HG02884 (cell line): Measurements from ENCODE around the gene NDE1.
"Not testable (repeated sequence)": the region's sequence is repeated elsewhere in the genome, so short reads cannot be mapped to it uniquely, and the experiment has no call there.

Experiments
- ATAC-seq: cut with Tn5 transposase; IDR thresholded peaks from one replicate; pipeline ENCODE4 v1.9.1; 2021; ENCODE audit warnings: mild to moderate bottlenecking, moderate library complexity; ENCODE audit not compliant: unreplicated experiment

Gene NDE1

DNA sequence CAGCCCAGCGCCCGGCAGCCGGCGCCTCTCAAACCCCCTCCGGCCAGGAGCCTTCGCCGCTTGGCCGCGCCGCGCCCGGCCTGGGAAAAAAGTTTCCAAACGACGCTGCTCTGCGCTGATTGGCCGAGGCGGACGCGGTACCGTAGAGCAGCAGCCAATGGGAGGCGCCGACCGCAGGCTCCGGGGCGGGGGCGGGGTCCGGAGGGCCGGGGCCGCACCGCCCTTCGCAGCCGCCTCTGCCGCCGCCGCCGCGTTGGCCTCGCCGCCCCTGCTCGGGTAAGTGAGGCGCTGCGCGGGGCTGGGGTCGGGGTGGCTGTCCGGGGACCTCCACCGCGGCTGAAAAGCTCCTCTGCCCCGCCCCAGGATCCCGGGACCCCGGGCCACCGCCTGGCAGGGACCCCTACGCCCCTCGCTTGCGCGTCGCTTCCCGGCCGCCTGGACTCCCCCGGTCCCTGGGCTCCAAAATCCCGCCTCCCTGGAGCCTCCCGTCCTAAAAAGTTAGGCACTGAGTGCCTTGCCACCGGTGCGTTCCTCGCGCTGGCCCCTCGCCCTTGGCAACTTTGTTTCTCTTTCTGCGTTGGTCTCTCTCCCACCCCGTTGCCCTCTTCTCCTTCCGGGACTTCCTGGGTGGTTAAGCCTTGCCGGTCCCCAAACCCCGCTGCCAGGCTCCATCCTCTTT lies at the start of gene NDE1:
NDE1 (plus strand) TSS at position 227 of the 679 bp plus-strand sequence. CDS start 14,534 bp downstream, outside the sequence.
- peak; percentile 78 for ATAC-seq

GRCh38 chr16:15601212-15601879 lies 48.7 kb upstream of the NDE1 start:
- ATAC-seq = no peak

- ATAC-seq = no peak
Measured at GRCh38 chr16:15602285-15603044, 47.6 kb upstream of the NDE1 start.

DNA sequence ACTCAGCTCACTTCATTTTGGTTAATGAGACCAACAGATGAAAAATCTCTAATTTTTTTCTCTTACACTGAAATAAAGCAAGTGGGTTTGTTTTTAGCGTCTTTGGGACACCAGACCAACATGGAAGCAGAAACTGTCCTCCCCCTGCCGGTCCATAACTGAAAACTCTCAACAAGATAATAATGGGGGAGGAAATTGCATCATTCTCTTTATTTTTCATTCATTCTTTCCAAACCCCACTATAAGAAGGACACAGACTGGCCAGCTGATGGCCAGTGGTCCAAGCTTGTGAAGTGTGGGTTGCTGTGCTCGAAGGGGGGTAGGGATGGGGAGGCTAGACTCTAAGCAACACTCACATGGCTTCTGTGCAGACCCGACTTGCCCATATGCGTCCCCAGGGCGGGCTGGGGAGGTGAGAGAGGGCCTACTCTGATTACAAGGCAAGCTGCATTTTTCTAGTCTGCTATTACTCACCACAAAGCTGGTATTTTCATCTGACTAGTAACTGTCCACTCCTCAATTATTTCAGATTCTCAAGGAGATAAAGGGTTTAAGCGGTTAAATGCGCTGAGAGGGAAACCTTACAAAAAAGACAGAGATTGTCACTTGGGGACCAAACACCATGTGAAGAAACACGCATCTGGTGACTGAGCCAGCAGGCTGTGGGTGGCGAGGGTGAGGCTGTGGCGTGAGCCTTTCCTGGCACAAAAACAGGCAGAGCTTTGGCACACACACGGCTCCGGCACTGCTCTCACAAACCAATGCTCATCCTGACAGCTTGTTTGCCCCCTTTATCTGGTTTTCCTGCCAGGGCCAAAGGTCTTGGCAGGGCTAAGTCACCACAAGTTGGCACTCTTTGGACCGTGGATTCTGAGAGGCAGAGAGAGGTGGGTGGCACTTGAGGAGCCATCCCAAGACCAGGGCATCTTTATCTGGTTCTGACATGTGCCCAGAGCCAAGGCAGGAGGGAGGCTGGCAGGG lies 45.3 kb upstream of the NDE1 start:
- no peak for ATAC-seq

DNA sequence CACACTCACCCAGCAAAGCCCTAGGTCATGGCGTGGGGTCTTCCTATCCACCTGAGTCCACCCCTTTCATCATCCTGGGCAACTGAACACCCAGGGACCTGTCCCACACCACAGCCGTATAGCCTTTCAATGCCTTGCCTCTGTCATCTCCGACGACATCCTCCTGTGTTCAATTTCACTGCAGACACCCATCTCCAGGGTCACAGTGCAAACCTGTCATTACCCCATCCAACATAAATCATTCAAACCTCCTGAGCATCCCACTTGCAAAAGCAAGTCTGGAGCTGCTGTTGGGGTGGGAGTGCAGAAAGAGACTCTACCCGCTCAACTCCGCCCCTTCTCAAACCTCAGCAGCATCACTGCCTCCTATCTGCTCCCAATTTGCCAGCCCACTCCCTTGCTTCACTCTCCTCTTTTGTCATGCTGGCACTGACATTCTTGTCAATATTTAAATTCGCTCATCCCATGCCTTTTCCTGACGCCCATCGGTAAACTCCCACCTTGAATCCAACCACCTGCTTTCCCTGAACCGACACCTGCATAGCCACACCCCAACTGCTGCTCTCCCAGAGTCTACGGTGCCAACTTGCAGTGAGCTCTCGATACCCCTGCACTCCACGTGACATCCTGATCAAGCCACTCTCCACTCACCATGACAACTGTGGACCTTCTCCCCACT lies 44.1 kb upstream of the NDE1 start:
- ATAC-seq = no peak

DNA sequence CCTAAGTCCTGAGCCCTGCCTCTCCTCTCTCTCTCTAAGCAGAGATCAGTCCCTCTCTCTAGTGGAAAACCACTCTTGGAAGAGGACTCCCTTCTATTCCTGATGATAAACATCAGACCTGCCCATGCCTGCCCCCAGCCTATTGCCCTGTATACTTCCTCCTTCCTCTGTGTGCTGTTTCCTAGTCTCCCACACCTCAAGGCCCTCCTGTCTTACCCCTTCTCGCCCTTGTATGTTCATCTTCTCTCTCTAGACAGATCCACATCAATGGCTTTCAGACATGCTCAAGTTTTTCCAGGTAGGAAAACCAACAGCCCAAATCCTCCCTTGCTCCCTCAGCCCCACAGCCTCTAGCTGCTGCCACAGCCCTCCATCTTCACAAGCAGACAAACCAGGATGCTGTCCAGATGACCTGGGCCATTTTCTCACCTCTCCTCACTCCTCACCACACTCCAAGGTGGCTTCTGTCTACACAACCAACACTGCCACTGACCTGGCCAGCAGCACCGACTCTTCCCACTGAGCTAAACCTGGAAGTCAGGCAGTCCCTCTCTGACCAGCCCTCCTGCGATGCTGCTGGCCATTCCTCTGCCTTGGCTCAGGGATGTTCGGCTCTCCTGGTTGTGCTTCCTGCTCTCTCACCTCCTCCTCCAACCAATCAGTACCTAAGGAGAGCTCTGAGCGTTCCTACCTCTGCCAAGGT lies 43.4 kb upstream of the NDE1 start:
- ATAC-seq = no peak

DNA sequence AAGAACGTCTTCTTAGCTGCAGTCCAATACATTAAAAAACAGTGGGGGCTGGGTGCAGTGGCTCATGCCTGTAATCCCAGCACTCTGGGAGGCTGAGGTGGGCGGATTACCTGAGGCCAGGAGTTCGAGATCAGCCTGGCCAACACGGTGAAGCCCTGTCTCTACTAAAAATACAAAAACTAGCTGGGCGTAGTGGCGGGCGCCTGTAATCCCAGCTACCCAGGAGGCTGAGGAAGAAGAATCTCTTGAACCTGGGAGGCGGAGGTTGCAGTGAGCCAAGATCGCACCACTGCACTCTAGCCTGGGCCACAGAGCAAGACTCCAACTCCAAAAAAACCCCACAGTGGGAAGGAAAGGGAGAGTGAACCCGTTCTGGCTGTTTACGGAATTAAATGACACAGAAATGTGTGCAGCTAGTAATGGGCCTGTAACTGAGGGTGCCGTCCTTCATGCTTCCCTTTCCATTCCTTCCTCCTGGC lies 42.8 kb upstream of the NDE1 start:
- not testable (repeated sequence) for ATAC-seq

- no peak for ATAC-seq
Measured at GRCh38 chr16:15607700-15608396, 42.2 kb upstream of the NDE1 start.

DNA sequence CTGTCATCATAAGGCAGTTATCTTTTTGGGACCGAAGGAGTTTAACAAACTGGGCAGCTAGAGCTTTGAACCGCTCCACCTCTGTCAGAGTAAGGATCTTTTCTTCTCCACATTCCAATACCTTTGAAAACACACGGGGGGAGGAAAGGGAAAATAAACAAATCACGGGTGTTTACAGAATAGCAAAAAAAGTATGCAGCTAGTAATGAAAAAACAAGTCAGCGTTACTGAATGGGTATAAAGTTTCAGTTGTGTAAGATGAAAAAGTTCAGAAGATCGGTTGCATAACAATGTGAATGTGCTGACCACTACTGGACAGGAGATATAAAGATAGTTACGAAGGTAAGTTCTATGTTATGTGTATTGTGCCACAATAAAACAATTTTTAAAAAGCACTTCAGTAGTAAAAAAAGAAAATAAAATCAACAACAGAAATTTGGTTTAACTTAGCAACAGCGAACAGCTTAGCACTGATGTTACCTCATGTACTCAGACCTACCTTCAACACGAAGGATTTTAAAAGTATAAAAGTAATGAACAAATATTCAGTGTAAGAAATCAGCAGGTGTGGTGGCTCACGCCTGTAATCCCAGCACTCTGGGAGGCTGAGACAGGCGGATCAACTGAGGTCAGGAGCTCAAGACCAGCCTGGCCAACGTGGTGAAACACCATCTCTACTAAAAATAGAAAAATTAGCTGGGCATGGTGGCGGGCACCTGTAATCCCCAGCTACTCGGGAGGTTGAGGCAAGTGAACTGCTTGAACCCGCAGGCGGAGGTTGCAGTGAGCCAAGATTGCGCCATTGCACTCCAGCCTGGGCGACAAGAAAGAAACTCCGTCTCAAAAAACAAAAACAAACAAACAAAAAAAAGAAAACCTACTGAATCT lies 41.4 kb upstream of the NDE1 start:
- no peak for ATAC-seq

DNA sequence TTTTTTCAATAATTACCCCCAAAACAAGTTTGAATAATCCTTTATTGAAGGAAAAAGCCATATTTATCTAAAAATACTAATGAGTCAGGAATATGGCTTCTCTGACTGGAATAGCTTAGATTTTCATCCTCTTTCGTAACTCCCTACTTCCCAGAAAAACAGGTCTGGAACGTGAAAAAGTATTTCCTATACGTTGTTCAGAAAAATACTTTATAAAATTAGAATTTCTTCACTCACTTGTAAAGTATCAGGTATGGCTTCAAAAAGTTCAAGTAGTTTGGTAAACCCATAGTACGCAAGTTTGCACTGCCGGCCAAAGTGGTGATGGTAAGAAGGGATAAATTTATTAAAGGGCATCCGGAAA lies 40.8 kb upstream of the NDE1 start:
- no peak for ATAC-seq

DNA sequence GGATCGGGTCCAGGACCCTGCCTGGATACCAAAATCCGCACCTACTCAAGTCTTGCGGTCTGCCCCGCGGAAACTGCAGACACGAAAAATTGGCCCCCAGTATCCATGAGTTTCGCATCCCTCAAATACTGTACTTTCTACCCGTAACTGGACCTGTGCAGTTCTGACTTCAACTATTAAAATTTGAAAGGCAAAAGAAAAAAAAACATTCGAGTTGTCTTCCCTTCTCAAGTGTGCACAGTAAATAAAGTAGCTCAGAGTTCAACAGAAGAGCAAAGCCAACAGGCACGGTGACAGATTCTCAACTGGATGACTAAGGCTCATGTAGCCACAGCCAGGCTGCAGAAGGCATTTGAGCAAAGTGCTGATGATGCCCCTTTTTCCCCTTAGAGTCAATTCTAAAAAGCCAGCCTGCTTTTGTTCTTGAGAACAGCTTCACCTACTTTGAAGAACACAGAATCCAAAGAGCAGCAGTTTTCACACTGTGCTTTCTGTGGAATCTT lies 39.6 kb upstream of the NDE1 start:
- ATAC-seq = no peak

DNA sequence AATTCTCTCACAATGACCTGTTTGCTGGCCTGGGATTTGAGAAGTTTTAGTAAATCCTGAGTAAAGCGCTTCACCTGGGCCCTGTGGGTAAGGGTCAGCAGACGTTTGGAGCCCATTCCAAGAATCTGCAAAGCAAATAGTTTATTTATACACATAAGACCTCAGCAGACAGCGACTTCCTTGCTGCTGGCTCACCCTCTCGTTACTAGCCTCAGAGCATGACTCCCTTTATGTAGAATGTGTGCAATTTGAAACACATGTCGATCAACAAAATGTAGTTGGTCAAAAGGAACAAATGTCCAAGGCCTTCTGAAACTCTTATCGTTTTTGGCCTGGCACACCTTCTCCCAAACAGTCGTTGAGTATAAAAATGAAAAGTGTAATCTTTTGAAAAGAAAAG lies 38.4 kb upstream of the NDE1 start:
- no peak for ATAC-seq

DNA sequence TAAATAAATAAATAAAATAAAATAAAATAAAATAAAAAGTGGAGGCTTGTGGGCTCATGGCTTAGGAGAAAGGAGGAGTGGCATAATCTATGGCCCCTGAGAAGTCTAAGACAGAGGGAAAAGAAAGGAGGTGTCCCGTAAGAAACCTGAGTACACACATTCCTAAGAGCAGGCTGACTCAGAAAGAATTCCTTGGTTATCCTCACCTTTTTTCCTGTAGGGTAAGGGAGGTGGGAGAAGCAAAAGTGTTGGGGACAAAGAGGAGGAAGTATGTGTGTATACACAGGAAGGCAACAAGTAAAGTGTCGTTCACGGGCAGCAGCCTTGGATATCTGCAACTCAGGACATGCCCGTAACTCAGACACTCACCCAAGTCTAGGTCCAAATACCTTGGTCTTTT lies 36.4 kb upstream of the NDE1 start:
- ATAC-seq = no peak

DNA sequence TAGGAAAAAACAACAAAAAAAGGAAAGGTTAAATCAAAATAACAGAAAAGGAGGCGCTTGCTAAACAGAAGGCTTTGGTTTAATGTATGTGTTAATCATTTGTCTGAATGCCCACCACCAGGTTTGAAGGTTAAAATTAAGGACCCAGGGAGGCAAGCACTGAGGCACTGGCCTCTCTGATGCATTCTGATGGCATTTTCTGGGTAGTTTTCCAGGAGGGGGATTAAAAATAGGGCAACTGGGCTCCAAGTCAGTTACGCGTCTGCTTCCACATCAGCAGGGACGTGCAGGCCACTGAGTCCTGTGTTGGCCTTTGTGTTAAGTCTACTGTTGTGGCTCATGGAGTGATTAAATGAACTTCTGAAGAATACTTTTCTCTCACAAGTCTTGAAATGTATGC lies 34.0 kb upstream of the NDE1 start:
- no peak for ATAC-seq

DNA sequence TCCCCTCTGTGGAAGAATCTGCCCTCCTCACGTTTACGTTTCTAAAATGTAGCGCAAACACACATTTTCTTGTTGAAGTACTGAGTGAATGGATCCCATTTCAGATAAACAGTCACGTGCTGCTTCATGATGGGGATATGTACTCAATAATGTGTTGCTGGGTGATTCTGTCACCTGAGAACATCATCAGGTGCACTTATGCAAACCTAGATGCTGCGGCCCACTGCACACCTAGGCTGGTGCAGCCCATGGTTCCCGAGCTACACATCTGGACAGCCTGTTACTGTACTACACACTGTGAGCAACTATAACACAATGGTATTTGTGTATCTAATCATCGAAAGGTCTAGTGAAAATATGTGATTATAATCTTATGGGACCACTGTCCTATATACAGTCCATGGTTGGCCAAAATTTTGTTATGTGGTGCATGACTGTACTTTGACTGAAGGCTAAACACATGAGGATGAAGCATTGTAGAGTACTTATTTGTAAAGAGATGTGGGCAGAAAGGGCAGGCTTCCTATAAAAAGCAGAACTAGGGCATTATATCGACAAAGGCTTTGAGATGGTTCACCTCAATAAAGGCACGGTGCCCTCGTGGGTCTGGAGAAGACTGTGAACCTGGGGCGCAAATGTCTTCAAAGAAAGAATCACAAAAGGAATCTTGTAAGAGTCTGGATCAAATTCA lies 33.4 kb upstream of the NDE1 start:
- no peak for ATAC-seq

- ATAC-seq = no peak
Measured at GRCh38 chr16:15617901-15618300, 32.1 kb upstream of the NDE1 start.

DNA sequence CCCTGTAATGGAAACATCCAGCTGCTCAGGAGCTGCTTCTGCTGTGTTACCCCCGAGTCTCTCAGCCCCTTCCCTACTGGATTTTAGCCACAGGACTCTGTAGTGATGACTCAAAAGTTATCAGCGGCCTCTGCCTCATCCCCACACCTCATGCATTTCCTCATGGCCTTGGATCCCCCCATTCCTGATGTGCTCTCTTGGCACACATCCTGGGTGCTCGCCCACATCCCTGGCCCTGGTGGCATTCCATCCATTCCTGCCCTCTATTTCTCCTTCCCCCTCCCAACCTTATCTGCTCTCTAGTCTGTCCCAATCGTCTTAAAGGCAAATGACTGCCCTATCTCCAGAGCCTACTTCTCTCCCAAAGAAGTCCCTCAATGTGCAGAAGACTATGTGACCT lies 31.7 kb upstream of the NDE1 start:
- ATAC-seq = no peak
